ENCODE results near the gene RPAP3. TPM values are rescaled to one million over a fixed set of nuclear protein-coding genes. Genes with fewer than 3 reads are reported as not detected.

RPAP3 gene
- total and polyA plus RNA-seq, 4 donors, result 5.5 to 8.1 (median 8.0) TPM

- no peaks in the 10 kb centered on the region for H3K27me3 ChIP-seq (ENCODE audit: control insufficient read depth in 4 of 4, insufficient read depth in 4 of 4, low read length in 3 of 4)
- no peak overlapping the region for H3K9ac ChIP-seq (ENCODE audit: low read depth in 1 of 2, low read length in 2 of 2)
- H3K4me1 ChIP-seq (ENCODE audit: control insufficient read depth in 4 of 4, insufficient read depth in 4 of 4, low read length in 3 of 4), result peaks cover 0 to 2% (median 0%) of the 10 kb centered on the region in 4 donors
- peaks cover 0 to 9% (median 2%) of the 10 kb centered on the region in 4 donors for H3K36me3 ChIP-seq (ENCODE audit: control insufficient read depth in 4 of 4, insufficient read depth in 3 of 4, low read depth in 1 of 4, low read length in 3 of 4)
- no peak overlapping the region for H3K27ac ChIP-seq (ENCODE audit: low read depth in 1 of 2, low read length in 2 of 2)
- DNase-seq (ENCODE audit: low spot score), result no peak
- TF ChIP-seq RXRA (IDR thresholded peaks at IDR 0.05), result peak in 1 of 2 donors; percentile 22
- no peak for TF ChIP-seq REST (IDR thresholded peaks at IDR 0.05)
- no peaks in the 10 kb centered on the region for H3K9me3 ChIP-seq (ENCODE audit: control insufficient read depth in 4 of 4, low read length in 3 of 4)
- no peak overlapping the region for H3K4me3 ChIP-seq (ENCODE audit: low read depth in 1 of 3, low read length in 3 of 3)
- WGBS, result 88% methylated on average over 7 of the region's 7 CpGs
Measured at GRCh38 chr12:47722136-47722834, 16.5 kb upstream of the RPAP3 start.

- H3K4me1 ChIP-seq (ENCODE audit: control insufficient read depth in 4 of 4, insufficient read depth in 4 of 4, low read length in 3 of 4), result peaks cover 0 to 2% (median 0%) of the 10 kb centered on the region in 4 donors
- no peak overlapping the region for H3K27ac ChIP-seq (ENCODE audit: low read depth in 1 of 2, low read length in 2 of 2)
- no peaks in the 10 kb centered on the region for H3K9me3 ChIP-seq (ENCODE audit: control insufficient read depth in 4 of 4, low read length in 3 of 4)
- H3K4me3 ChIP-seq (ENCODE audit: low read depth in 1 of 3, low read length in 3 of 3), result no peak overlapping the region
- WGBS, result 83% methylated on average over 9 of the region's 9 CpGs
- no peaks in the 10 kb centered on the region for H3K27me3 ChIP-seq (ENCODE audit: control insufficient read depth in 4 of 4, insufficient read depth in 4 of 4, low read length in 3 of 4)
- TF ChIP-seq MAX (IDR thresholded peaks at IDR 0.05), result no peak
- TF ChIP-seq FOXA2 (IDR thresholded peaks at IDR 0.05), result no peak
- no peak for TF ChIP-seq EGR1 (IDR thresholded peaks at IDR 0.05; ENCODE audit: low read depth in 2 of 2)
- no peak for TF ChIP-seq TAF1 (conservative IDR thresholded peaks at IDR 0.05)
- no peak for TF ChIP-seq ZBTB33 (IDR thresholded peaks at IDR 0.05)
- TF ChIP-seq CTCF (IDR thresholded peaks at IDR 0.05; ENCODE audit: low read depth, low read length, missing input control), result no peak
- TF ChIP-seq ATF3 (IDR thresholded peaks at IDR 0.05), result no peak
- no peak overlapping the region for H3K9ac ChIP-seq (ENCODE audit: low read depth in 1 of 2, low read length in 2 of 2)
- H3K36me3 ChIP-seq (ENCODE audit: control insufficient read depth in 4 of 4, insufficient read depth in 3 of 4, low read depth in 1 of 4, low read length in 3 of 4), result peaks cover 0 to 9% (median 2%) of the 10 kb centered on the region in 4 donors
- DNase-seq (ENCODE audit: low spot score), result no peak
Measured at GRCh38 chr12:47721431-47721973, 15.7 kb upstream of the RPAP3 start.
